HCT116 (cell line): Measurements from ENCODE around the gene FRG1.

Experiments
- CEBPB ChIP-seq: IDR thresholded peaks from 2 replicates; pipeline ENCODE4 v1.6.1; 2012; ENCODE audit warnings: low read depth
- EGR1 ChIP-seq: IDR thresholded peaks from 2 replicates; pipeline ENCODE4 v1.6.1; 2012; ENCODE audit warnings: low read depth
- ELF1 ChIP-seq: IDR thresholded peaks from 2 replicates; pipeline ENCODE4 v1.6.1; 2012; ENCODE audit warnings: low read depth, borderline replicate concordance
- EZH2 ChIP-seq: fragments of 200-600 bp; sonication (generic); IDR thresholded peaks from 2 replicates; pipeline ENCODE4 v1.6.1; 2017; ENCODE audit warnings: antibody characterized with exemption, mixed run types
- MAX ChIP-seq: IDR thresholded peaks from 2 replicates; pipeline ENCODE4 v1.6.1; 2012
- POLR2A ChIP-seq: IDR thresholded peaks from 2 replicates; pipeline ENCODE4 v1.7.0; 2011; ENCODE audit warnings: borderline replicate concordance; ENCODE audit not compliant: insufficient read depth, insufficient read length; ENCODE audit errors: extremely low read depth
- POLR2AphosphoS5 ChIP-seq: IDR thresholded peaks from 2 replicates; pipeline ENCODE4 v1.6.1; 2011; ENCODE audit warnings: mild to moderate bottlenecking, low read depth, low read length, moderate library complexity
- SIN3A ChIP-seq: IDR thresholded peaks from 2 replicates; pipeline ENCODE4 v1.6.1; 2012; ENCODE audit warnings: low read depth
- SRF ChIP-seq: IDR thresholded peaks from 2 replicates; pipeline ENCODE4 v1.6.1; 2012; ENCODE audit warnings: low read depth
- YY1 ChIP-seq: IDR thresholded peaks from 2 replicates; pipeline ENCODE4 v1.6.1; 2011; ENCODE audit warnings: low read length, low read depth, moderate library complexity, mild to moderate bottlenecking; ENCODE audit not compliant: insufficient replicate concordance; ENCODE audit errors: extremely low read depth
- ZNF274 ChIP-seq: fragments of 200-500 bp; sonication (Bioruptor generic); IDR thresholded peaks from 2 replicates; pipeline ENCODE4 v1.6.1; 2014; ENCODE audit warnings: mild to moderate bottlenecking, low read depth, low read length, inconsistent platforms
- TF ChIP-seq, protein P1 (sequence below), 3 experiments: fragments of 200-600 bp in 1 of 3; sonication (generic) in 1 of 3; IDR thresholded peaks in 2 of 3; conservative IDR thresholded peaks in 1 of 3; 2 replicates each; pipeline ENCODE4 v1.5.1; 2012 to 2017; ENCODE audit warnings: low read depth in 2 of 3, low read length in 2 of 3, antibody characterized with exemption in 1 of 3, borderline replicate concordance in 1 of 3, control low read depth in 1 of 3, mild to moderate bottlenecking in 1 of 3, mixed read lengths in 1 of 3, mixed run types in 1 of 3, moderate library complexity in 1 of 3; ENCODE audit not compliant: insufficient read depth in 1 of 3

GRCh38 chr4:189912170-189912569 lies 28.5 kb upstream of the FRG1 start:
- TF ChIP-seq POLR2A = no peak
- TF ChIP-seq, protein P1, sequence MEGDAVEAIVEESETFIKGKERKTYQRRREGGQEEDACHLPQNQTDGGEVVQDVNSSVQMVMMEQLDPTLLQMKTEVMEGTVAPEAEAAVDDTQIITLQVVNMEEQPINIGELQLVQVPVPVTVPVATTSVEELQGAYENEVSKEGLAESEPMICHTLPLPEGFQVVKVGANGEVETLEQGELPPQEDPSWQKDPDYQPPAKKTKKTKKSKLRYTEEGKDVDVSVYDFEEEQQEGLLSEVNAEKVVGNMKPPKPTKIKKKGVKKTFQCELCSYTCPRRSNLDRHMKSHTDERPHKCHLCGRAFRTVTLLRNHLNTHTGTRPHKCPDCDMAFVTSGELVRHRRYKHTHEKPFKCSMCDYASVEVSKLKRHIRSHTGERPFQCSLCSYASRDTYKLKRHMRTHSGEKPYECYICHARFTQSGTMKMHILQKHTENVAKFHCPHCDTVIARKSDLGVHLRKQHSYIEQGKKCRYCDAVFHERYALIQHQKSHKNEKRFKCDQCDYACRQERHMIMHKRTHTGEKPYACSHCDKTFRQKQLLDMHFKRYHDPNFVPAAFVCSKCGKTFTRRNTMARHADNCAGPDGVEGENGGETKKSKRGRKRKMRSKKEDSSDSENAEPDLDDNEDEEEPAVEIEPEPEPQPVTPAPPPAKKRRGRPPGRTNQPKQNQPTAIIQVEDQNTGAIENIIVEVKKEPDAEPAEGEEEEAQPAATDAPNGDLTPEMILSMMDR (IDR thresholded peaks at IDR 0.05 in 2 of 3, conservative IDR thresholded peaks at IDR 0.05 in 1 of 3; ENCODE audit: borderline replicate concordance in 1 of 3, insufficient read depth in 1 of 3, low read depth in 2 of 3, low read length in 2 of 3) = peak; percentile 30 to 69 (median 64); a peak in 5 of 6 replicates
- no peak for TF ChIP-seq EGR1
- TF ChIP-seq POLR2AphosphoS5 = no peak
- no peak for TF ChIP-seq MAX
- no peak for TF ChIP-seq CEBPB
- no peak for TF ChIP-seq EZH2
- TF ChIP-seq SIN3A = no peak
- TF ChIP-seq ELF1 = no peak
- TF ChIP-seq ZNF274 = no peak
- no peak for TF ChIP-seq SRF
- TF ChIP-seq YY1 = no peak
